Osteocyte (in vitro differentiated cells): Measurements from ENCODE around the gene PLXNA2. TPM values are rescaled to one million over a fixed set of nuclear protein-coding genes. Genes with fewer than 3 reads are reported as not detected.

Experiments
- DNase-seq: peaks from one replicate; pipeline ENCODE4 v3.0.0; 2021; ENCODE audit warnings: mixed read lengths; ENCODE audit not compliant: unreplicated experiment; ENCODE audit errors: extremely low spot score
- H3K27ac Mint-ChIP-seq: one replicate; pipeline ENCODE4 v1.8.0; 2021; ENCODE audit warnings: mild to moderate bottlenecking, mixed read lengths; ENCODE audit not compliant: unreplicated experiment
- H3K27me3 Mint-ChIP-seq: one replicate; pipeline ENCODE4 v1.8.0; 2021; ENCODE audit warnings: mixed read lengths; ENCODE audit not compliant: unreplicated experiment
- H3K36me3 Mint-ChIP-seq: one replicate; pipeline ENCODE4 v1.8.0; 2021; ENCODE audit warnings: mixed read lengths; ENCODE audit not compliant: unreplicated experiment
- H3K4me1 Mint-ChIP-seq: one replicate; pipeline ENCODE4 v1.8.0; 2021; ENCODE audit warnings: mixed read lengths; ENCODE audit not compliant: unreplicated experiment
- H3K4me3 Mint-ChIP-seq: one replicate; pipeline ENCODE4 v1.8.0; 2021; ENCODE audit warnings: mild to moderate bottlenecking, moderate library complexity, mixed read lengths; ENCODE audit not compliant: unreplicated experiment
- H3K9me3 Mint-ChIP-seq: one replicate; pipeline ENCODE4 v1.8.0; 2021; ENCODE audit warnings: mixed read lengths; ENCODE audit not compliant: unreplicated experiment
- CTCF ChIP-seq: fragments of 200-600 bp; sonication (generic); IDR thresholded peaks from 2 replicates; pipeline ENCODE4 v1.5.0; 2021; ENCODE audit warnings: antibody characterized with exemption, mild to moderate bottlenecking, moderate library complexity
- total RNA-seq: library from RNA; stranded (reverse); gene quantifications from 2 replicates; pipeline ENCODE4 v1.2.1, GENCODE V29; 2021

The PLXNA2 gene
- total RNA-seq, 1 donor from 2014 or later, result 19.5 TPM

- no peak overlapping the region for H3K4me3 Mint-ChIP-seq
- H3K36me3 Mint-ChIP-seq, result no peaks in the 10 kb centered on the region
- no peaks in the 10 kb centered on the region for H3K9me3 Mint-ChIP-seq
- H3K4me1 Mint-ChIP-seq, result peaks cover 88% of the 10 kb centered on the region
- no peak for TF ChIP-seq CTCF
- DNase-seq, result no peak
- H3K27me3 Mint-ChIP-seq, result no peaks in the 10 kb centered on the region
- peak overlapping the region; percentile 83 for H3K27ac Mint-ChIP-seq
Observed at GRCh38 chr1:208233978-208234377, 10.2 kb downstream of the PLXNA2 start.

- Mint-ChIP-seq H3K4me3 (no peak overlapping the region), H3K9me3 (no peaks in the 10 kb centered on the region), H3K36me3 (peaks cover 2% of the 10 kb centered on the region), H3K4me1 (peaks cover 90% of the 10 kb centered on the region), H3K27me3 (no peaks in the 10 kb centered on the region), H3K27ac (peak overlapping the region; percentile 83)
- no peak for DNase-seq
- no peak for TF ChIP-seq CTCF
Observed at GRCh38 chr1:208233546-208233945, 10.6 kb downstream of the PLXNA2 start.

- H3K4me1 Mint-ChIP-seq, result peaks cover 90% of the 10 kb centered on the region
- H3K27me3 Mint-ChIP-seq, result no peaks in the 10 kb centered on the region
- DNase-seq, result no peak
- H3K27ac Mint-ChIP-seq, result peak overlapping the region; percentile 83
- H3K4me3 Mint-ChIP-seq, result no peak overlapping the region
- TF ChIP-seq CTCF, result no peak
- H3K36me3 Mint-ChIP-seq, result peaks cover 5% of the 10 kb centered on the region
- H3K9me3 Mint-ChIP-seq, result no peaks in the 10 kb centered on the region
Observed at GRCh38 chr1:208232662-208233038, 11.5 kb downstream of the PLXNA2 start.

- Mint-ChIP-seq H3K36me3 (peaks cover 7% of the 10 kb centered on the region), H3K9me3 (no peaks in the 10 kb centered on the region), H3K27ac (peak overlapping the region; percentile 78), H3K4me3 (peak overlapping the region; percentile 16), H3K27me3 (no peaks in the 10 kb centered on the region), H3K4me1 (peaks cover 89% of the 10 kb centered on the region)
- TF ChIP-seq CTCF, result no peak
- DNase-seq, result peak; percentile 86
Observed at GRCh38 chr1:208231881-208232661, 12.1 kb downstream of the PLXNA2 start.

- no peak for DNase-seq
- Mint-ChIP-seq H3K4me1 (peaks cover 89% of the 10 kb centered on the region), H3K4me3 (peak overlapping the region; percentile 27), H3K27me3 (no peaks in the 10 kb centered on the region), H3K9me3 (no peaks in the 10 kb centered on the region), H3K36me3 (peaks cover 7% of the 10 kb centered on the region), H3K27ac (peak overlapping the region; percentile 78)
- TF ChIP-seq CTCF, result no peak
Observed at GRCh38 chr1:208230668-208231529, 13.3 kb downstream of the PLXNA2 start.
